ENCODE data around the gene FAM13A. TPM values are rescaled to one million over a fixed set of nuclear protein-coding genes. Genes with fewer than 3 reads are reported as not detected.
"Not testable (repeated sequence)": the region's sequence is repeated elsewhere in the genome, so short reads cannot be mapped to it uniquely, and the experiment has no call there.

FAM13A gene
- total and polyA plus RNA-seq, 12 donors, result 10.1 to 61.6 (median 29.1) TPM

DNA sequence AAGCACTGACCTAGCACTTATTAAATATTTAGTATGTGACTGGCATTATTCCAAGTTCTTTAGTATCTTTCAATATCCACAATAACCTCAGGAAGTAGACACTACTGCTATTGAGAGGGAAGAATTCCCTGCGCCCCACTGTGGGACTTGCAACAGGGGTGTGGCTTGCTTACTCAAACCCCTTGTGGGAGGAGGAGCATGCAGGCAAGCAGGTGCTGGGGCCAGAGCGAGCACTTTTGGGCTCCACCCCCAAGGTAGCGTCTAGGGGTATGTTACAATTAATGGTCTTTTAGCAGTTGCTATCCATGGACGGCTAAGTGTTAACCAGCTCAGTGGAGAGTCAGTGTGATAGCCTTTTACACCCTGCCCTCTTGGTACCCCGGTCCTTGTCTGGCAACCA lies 50.7 kb downstream of the FAM13A start:
- Histone ChIP-seq H3K36me3 (replicated peaks in 1 of 2) (no peaks in the 10 kb centered on the region), H3K9me3 (replicated peaks in 1 of 3) (no peaks in the 10 kb centered on the region), H3K4me3 (no peak overlapping the region), H3K27me3 (no peaks in the 10 kb centered on the region), H3K27ac (no peak overlapping the region), H3K4me1 (replicated peaks in 1 of 2) (peaks cover 0 to 4% of the 10 kb centered on the region in 2 donors)
- TF ChIP-seq, protein P1, sequence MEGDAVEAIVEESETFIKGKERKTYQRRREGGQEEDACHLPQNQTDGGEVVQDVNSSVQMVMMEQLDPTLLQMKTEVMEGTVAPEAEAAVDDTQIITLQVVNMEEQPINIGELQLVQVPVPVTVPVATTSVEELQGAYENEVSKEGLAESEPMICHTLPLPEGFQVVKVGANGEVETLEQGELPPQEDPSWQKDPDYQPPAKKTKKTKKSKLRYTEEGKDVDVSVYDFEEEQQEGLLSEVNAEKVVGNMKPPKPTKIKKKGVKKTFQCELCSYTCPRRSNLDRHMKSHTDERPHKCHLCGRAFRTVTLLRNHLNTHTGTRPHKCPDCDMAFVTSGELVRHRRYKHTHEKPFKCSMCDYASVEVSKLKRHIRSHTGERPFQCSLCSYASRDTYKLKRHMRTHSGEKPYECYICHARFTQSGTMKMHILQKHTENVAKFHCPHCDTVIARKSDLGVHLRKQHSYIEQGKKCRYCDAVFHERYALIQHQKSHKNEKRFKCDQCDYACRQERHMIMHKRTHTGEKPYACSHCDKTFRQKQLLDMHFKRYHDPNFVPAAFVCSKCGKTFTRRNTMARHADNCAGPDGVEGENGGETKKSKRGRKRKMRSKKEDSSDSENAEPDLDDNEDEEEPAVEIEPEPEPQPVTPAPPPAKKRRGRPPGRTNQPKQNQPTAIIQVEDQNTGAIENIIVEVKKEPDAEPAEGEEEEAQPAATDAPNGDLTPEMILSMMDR (IDR thresholded peaks at IDR 0.05), result no peak
- no peak for TF ChIP-seq POLR2A (IDR thresholded peaks at IDR 0.05)
- intact Hi-C loops (cut with DNase I), result no loop called here
- DNase-seq, result no peak
- WGBS, 4 donors, result 89 to 97% (median 94%) methylated on average over 2 to 5 of the region's 5 CpGs

DNA sequence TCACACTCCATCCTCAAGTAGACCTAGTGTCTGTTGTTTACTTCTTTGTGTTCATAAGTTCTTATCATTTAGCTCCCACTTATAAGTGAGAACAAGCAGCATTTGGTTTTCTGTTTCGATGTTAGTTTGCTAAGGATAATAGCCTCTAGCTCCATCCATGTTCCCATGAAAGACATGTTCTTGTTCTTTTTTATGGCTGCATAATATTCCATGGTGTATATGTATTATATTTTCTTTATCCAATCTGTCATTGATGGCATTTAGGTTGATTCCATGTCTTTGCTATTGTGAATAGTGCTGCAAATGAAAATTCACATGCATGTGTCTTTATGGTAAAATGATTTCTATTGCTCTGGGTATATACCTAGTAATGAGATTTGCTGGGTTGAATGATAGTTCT lies 51.9 kb downstream of the FAM13A start:
- DNase-seq; H3K36me3 ChIP-seq (replicated peaks in 1 of 2); H3K4me3 ChIP-seq; intact Hi-C loops (cut with DNase I); H3K9me3 ChIP-seq (replicated peaks in 1 of 3); H3K4me1 ChIP-seq (replicated peaks in 1 of 2); H3K27me3 ChIP-seq; H3K27ac ChIP-seq: not testable (repeated sequence)
- 90 to 100% (median 97%) methylated on average over 1 of the region's 1 CpG for WGBS, 4 donors

DNA sequence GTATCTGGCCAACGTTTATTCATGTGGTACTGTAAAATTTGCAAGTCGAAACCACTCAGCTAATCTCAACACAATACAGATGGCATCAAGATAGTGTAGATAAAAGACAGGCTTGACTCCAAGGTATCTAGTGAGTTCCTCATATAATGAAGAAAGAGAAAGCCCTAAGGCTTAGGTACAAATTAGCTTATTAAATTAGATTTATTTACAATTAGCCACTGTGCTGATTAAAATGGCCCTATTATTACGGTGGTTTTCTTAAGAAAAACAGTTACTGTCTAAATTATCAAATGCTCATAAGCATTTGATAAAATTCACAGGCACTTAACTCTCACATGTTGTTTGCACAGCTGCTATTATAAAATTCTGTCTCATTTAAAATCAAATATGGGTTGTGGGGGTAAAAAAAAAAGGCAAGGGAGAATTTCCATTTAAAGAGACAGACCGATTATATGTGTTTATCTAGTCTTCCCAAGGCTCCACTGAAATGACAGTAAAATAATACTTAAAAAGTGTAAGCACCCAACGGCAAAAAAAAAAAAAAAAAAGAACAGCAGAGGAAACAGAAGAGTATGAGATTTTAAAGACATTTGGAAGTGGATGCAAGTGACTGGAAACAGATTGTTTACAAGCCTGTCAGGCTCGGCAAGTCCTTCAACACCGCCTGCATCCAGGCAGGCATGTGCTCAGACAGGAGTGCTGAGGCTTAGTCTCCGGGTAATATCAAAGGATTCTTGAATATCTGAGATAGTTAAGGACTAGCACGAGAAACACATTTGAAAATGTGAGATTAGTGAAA lies 55.1 kb downstream of the FAM13A start:
- H3K27me3 ChIP-seq, result no peaks in the 10 kb centered on the region
- H3K4me1 ChIP-seq (replicated peaks in 1 of 2), result peaks cover 0 to 5% of the 10 kb centered on the region in 2 donors
- no peaks in the 10 kb centered on the region for H3K9me3 ChIP-seq (replicated peaks in 1 of 3)
- intact Hi-C loops (cut with DNase I), result no loop called here
- H3K36me3 ChIP-seq (replicated peaks in 1 of 2), result no peaks in the 10 kb centered on the region
- 75 to 81% (median 79%) methylated on average over 9 of the region's 9 CpGs for WGBS, 4 donors
- DNase-seq, result no peak
- H3K27ac ChIP-seq, result no peak overlapping the region
- TF ChIP-seq, protein P1 (IDR thresholded peaks at IDR 0.05), result no peak
- TF ChIP-seq POLR2A (IDR thresholded peaks at IDR 0.05), result no peak
- H3K4me3 ChIP-seq, result no peak overlapping the region

DNA sequence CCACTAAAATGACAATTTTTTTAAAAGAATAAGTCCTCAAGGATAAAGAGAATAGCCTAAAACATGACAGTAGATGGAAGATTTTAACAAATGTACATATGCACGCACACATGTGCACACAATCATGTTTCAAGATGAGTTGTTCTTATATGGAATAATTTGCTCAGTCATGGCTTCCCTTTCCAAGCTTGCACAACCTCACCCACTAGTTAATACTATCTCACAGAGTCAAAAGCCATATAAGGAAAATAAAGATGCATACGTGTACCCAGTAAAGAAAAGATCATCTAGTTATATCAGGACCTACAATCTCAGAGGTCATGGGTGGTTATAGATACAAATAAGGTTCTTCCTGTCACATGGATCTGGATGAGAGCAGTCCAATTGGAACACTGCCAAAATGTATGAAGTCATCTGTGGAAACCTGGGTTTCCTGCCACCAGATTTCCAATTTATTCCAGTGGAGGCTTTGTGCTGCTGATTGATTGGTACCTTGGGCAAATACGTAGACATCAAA lies 56.1 kb downstream of the FAM13A start:
- Histone ChIP-seq H3K27ac (no peak overlapping the region), H3K36me3 (replicated peaks in 1 of 2) (no peaks in the 10 kb centered on the region), H3K4me1 (replicated peaks in 1 of 2) (peaks cover 0 to 5% of the 10 kb centered on the region in 2 donors), H3K4me3 (no peak overlapping the region), H3K9me3 (replicated peaks in 1 of 3) (no peaks in the 10 kb centered on the region), H3K27me3 (no peaks in the 10 kb centered on the region)
- no peak for TF ChIP-seq POLR2A (IDR thresholded peaks at IDR 0.05)
- TF ChIP-seq, protein P1 (IDR thresholded peaks at IDR 0.05), result no peak
- intact Hi-C loops (cut with DNase I), result no loop called here
- DNase-seq, result no peak
- WGBS, 4 donors, result 79 to 85% (median 80%) methylated on average over 3 of the region's 3 CpGs

DNA sequence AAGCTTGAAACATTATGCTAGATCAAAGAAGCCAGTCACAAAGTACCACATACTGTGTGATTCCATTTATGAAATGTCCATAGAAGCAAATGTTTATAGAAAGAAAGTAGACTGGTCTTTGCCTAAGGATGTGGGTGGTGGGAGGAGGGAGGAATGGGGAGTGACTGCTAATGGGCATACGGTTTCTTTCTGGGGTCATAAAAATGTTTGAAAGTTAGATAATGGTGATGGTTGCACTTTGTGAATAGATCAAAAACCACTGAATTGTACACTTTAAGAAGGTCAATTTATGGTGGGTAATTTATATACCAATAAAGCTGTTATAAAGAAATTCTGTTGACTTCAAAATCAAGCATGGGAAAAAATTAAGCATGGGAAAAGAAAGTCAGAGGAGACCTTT lies 56.6 kb downstream of the FAM13A start:
- Histone ChIP-seq H3K4me1 (replicated peaks in 1 of 2) (peaks cover 0 to 5% of the 10 kb centered on the region in 2 donors), H3K27me3 (no peaks in the 10 kb centered on the region), H3K27ac (no peak overlapping the region), H3K9me3 (replicated peaks in 1 of 3) (no peaks in the 10 kb centered on the region), H3K36me3 (replicated peaks in 1 of 2) (no peaks in the 10 kb centered on the region), H3K4me3 (no peak overlapping the region)
- TF ChIP-seq, protein P1 (IDR thresholded peaks at IDR 0.05), result no peak
- TF ChIP-seq POLR2A (IDR thresholded peaks at IDR 0.05), result no peak
- no peak for DNase-seq
- intact Hi-C loops (cut with DNase I), result no loop called here
- 93 to 100% (median 97%) methylated on average over 1 of the region's 1 CpG for WGBS, 4 donors
